ENCODE results near the gene SMG9. TPM values are rescaled to one million over a fixed set of nuclear protein-coding genes. Genes with fewer than 3 reads are reported as not detected.
A peak's percentile ranks its signal among the peaks of the same experiment; 100 is the strongest.

Gene SMG9
- total and polyA plus RNA-seq, 2 of the 13 experiments (the other 11 are each of a cell fraction or from before 2014, with no cell fraction given), result 16.1 to 18.7 TPM

- TF ChIP-seq, protein P1, sequence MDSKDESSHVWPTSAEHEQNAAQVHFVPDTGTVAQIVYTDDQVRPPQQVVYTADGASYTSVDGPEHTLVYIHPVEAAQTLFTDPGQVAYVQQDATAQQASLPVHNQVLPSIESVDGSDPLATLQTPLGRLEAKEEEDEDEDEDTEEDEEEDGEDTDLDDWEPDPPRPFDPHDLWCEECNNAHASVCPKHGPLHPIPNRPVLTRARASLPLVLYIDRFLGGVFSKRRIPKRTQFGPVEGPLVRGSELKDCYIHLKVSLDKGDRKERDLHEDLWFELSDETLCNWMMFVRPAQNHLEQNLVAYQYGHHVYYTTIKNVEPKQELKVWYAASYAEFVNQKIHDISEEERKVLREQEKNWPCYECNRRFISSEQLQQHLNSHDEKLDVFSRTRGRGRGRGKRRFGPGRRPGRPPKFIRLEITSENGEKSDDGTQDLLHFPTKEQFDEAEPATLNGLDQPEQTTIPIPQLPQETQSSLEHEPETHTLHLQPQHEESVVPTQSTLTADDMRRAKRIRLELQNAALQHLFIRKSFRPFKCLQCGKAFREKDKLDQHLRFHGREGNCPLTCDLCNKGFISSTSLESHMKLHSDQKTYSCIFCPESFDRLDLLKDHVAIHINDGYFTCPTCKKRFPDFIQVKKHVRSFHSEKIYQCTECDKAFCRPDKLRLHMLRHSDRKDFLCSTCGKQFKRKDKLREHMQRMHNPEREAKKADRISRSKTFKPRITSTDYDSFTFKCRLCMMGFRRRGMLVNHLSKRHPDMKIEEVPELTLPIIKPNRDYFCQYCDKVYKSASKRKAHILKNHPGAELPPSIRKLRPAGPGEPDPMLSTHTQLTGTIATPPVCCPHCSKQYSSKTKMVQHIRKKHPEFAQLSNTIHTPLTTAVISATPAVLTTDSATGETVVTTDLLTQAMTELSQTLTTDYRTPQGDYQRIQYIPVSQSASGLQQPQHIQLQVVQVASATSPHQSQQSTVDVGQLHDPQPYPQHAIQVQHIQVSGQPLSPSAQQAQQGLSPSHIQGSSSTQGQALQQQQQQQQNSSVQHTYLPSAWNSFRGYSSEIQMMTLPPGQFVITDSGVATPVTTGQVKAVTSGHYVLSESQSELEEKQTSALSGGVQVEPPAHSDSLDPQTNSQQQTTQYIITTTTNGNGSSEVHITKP (CRISPR knock-in tag; IDR thresholded peaks at IDR 0.05; ENCODE audit: low read depth), result no peak
- TF ChIP-seq, protein P2, sequence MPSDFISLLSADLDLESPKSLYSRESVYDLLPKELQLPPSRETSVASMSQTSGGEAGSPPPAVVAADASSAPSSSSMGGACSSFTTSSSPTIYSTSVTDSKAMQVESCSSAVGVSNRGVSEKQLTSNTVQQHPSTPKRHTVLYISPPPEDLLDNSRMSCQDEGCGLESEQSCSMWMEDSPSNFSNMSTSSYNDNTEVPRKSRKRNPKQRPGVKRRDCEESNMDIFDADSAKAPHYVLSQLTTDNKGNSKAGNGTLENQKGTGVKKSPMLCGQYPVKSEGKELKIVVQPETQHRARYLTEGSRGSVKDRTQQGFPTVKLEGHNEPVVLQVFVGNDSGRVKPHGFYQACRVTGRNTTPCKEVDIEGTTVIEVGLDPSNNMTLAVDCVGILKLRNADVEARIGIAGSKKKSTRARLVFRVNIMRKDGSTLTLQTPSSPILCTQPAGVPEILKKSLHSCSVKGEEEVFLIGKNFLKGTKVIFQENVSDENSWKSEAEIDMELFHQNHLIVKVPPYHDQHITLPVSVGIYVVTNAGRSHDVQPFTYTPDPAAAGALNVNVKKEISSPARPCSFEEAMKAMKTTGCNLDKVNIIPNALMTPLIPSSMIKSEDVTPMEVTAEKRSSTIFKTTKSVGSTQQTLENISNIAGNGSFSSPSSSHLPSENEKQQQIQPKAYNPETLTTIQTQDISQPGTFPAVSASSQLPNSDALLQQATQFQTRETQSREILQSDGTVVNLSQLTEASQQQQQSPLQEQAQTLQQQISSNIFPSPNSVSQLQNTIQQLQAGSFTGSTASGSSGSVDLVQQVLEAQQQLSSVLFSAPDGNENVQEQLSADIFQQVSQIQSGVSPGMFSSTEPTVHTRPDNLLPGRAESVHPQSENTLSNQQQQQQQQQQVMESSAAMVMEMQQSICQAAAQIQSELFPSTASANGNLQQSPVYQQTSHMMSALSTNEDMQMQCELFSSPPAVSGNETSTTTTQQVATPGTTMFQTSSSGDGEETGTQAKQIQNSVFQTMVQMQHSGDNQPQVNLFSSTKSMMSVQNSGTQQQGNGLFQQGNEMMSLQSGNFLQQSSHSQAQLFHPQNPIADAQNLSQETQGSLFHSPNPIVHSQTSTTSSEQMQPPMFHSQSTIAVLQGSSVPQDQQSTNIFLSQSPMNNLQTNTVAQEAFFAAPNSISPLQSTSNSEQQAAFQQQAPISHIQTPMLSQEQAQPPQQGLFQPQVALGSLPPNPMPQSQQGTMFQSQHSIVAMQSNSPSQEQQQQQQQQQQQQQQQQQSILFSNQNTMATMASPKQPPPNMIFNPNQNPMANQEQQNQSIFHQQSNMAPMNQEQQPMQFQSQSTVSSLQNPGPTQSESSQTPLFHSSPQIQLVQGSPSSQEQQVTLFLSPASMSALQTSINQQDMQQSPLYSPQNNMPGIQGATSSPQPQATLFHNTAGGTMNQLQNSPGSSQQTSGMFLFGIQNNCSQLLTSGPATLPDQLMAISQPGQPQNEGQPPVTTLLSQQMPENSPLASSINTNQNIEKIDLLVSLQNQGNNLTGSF (CRISPR knock-in tag; IDR thresholded peaks at IDR 0.05), result no peak
- no peak for TF ChIP-seq ZFP36L1 (CRISPR knock-in tag; IDR thresholded peaks at IDR 0.05)
- TF ChIP-seq, protein P3, sequence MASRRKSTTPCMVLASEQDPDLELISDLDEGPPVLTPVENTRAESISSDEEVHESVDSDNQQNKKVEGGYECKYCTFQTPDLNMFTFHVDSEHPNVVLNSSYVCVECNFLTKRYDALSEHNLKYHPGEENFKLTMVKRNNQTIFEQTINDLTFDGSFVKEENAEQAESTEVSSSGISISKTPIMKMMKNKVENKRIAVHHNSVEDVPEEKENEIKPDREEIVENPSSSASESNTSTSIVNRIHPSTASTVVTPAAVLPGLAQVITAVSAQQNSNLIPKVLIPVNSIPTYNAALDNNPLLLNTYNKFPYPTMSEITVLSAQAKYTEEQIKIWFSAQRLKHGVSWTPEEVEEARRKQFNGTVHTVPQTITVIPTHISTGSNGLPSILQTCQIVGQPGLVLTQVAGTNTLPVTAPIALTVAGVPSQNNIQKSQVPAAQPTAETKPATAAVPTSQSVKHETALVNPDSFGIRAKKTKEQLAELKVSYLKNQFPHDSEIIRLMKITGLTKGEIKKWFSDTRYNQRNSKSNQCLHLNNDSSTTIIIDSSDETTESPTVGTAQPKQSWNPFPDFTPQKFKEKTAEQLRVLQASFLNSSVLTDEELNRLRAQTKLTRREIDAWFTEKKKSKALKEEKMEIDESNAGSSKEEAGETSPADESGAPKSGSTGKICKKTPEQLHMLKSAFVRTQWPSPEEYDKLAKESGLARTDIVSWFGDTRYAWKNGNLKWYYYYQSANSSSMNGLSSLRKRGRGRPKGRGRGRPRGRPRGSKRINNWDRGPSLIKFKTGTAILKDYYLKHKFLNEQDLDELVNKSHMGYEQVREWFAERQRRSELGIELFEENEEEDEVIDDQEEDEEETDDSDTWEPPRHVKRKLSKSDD (CRISPR knock-in tag; IDR thresholded peaks at IDR 0.05; ENCODE audit: low read depth), result no peak
- no peak for TF ChIP-seq ZNF276 (CRISPR knock-in tag; IDR thresholded peaks at IDR 0.05; ENCODE audit: low read depth)
- TF ChIP-seq ZNF335 (CRISPR knock-in tag; IDR thresholded peaks at IDR 0.05), result no peak
- no peak for TF ChIP-seq NFATC3 (CRISPR knock-in tag; IDR thresholded peaks at IDR 0.05)
- no peak for TF ChIP-seq ZNF563 (CRISPR knock-in tag; IDR thresholded peaks at IDR 0.05)
- TF ChIP-seq, protein P4, sequence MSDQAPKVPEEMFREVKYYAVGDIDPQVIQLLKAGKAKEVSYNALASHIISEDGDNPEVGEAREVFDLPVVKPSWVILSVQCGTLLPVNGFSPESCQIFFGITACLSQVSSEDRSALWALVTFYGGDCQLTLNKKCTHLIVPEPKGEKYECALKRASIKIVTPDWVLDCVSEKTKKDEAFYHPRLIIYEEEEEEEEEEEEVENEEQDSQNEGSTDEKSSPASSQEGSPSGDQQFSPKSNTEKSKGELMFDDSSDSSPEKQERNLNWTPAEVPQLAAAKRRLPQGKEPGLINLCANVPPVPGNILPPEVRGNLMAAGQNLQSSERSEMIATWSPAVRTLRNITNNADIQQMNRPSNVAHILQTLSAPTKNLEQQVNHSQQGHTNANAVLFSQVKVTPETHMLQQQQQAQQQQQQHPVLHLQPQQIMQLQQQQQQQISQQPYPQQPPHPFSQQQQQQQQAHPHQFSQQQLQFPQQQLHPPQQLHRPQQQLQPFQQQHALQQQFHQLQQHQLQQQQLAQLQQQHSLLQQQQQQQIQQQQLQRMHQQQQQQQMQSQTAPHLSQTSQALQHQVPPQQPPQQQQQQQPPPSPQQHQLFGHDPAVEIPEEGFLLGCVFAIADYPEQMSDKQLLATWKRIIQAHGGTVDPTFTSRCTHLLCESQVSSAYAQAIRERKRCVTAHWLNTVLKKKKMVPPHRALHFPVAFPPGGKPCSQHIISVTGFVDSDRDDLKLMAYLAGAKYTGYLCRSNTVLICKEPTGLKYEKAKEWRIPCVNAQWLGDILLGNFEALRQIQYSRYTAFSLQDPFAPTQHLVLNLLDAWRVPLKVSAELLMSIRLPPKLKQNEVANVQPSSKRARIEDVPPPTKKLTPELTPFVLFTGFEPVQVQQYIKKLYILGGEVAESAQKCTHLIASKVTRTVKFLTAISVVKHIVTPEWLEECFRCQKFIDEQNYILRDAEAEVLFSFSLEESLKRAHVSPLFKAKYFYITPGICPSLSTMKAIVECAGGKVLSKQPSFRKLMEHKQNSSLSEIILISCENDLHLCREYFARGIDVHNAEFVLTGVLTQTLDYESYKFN (CRISPR knock-in tag; conservative IDR thresholded peaks at IDR 0.05), result peak; percentile 67
Observed at GRCh38 chr19:43704002-43704705, 50.6 kb downstream of the SMG9 start (continued).

Measured in HepG2 (cell line).